OCI-LY7 (cell line): ENCODE data around the gene PPHLN1. TPM values are rescaled to one million over a fixed set of nuclear protein-coding genes. Genes with fewer than 3 reads are reported as not detected.

Experiments
- BruUV-seq: library from RNA; stranded (reverse); fragments of 400-500 nt; replicated peaks from 2 replicates; lab custom pipeline; 2021; lab: Mats Ljungman, UMichigan
- CTCF ChIA-PET: fragments of 300-600 bp; sonication (Branson Sonifier 250); formaldehyde crosslinking; loops from one replicate; lab custom pipeline; 2022; ENCODE audit warnings: antibody characterized with exemption; ENCODE audit not compliant: unreplicated experiment; lab: Charles Lee
- POLR2A ChIA-PET: fragments of 300-600 bp; sonication (Branson Sonifier 250); formaldehyde crosslinking; loops from one replicate; lab custom pipeline; 2022; ENCODE audit warnings: antibody characterized with exemption; lab: Charles Lee
- DNase-seq: peaks from one replicate; pipeline ENCODE4 v3.0.0-alpha.2; 2015; ENCODE audit warnings: low spot score
- H2AFZ ChIP-seq: fragments of 200-600 bp; sonication (generic), shearing (Covaris generic); 2 replicates; pipeline ENCODE4 v1.6.1; 2014; ENCODE audit warnings: mild to moderate bottlenecking, antibody characterized with exemption, low read length, moderate library complexity
- H3K27ac ChIP-seq: fragments of 200-600 bp; sonication (generic); 2 replicates; pipeline ENCODE4 v1.5.1; 2014; ENCODE audit warnings: mixed run types, low read depth, mild to moderate bottlenecking, moderate library complexity, low read length, inconsistent platforms; ENCODE audit not compliant: poor library complexity, severe bottlenecking
- H3K36me3 ChIP-seq: fragments of 200-600 bp; sonication (generic); 2 replicates; pipeline ENCODE4 v1.6.1; 2014; ENCODE audit warnings: mild to moderate bottlenecking, antibody characterized with exemption, low read length, moderate library complexity, mixed read lengths; ENCODE audit not compliant: insufficient read depth
- H3K4me1 ChIP-seq: fragments of 200-600 bp; sonication (generic); 2 replicates; pipeline ENCODE4 v1.5.1; 2014; ENCODE audit warnings: mild to moderate bottlenecking, low read length; ENCODE audit not compliant: insufficient read depth, poor library complexity, severe bottlenecking
- H3K4me2 ChIP-seq: fragments of 200-600 bp; sonication (generic); 2 replicates; pipeline ENCODE4 v1.6.1; 2014; ENCODE audit warnings: mild to moderate bottlenecking, low read length
- H3K4me3 ChIP-seq: fragments of 200-600 bp; sonication (generic); 2 replicates; pipeline ENCODE4 v1.5.1; 2014; ENCODE audit warnings: mild to moderate bottlenecking, low read depth, low read length; ENCODE audit not compliant: poor library complexity, severe bottlenecking
- H3K79me2 ChIP-seq: fragments of 200-600 bp; sonication (generic); 2 replicates; pipeline ENCODE4 v1.6.1; 2016; ENCODE audit warnings: low read depth, mild to moderate bottlenecking, low read length, moderate library complexity, mixed read lengths; ENCODE audit not compliant: insufficient read depth
- H3K9me2 ChIP-seq: fragments of 200-600 bp; sonication (generic); 2 replicates; pipeline ENCODE4 v1.6.1; 2016; ENCODE audit warnings: mild to moderate bottlenecking, low read length, mixed read lengths; ENCODE audit not compliant: insufficient read depth
- H3K9me3 ChIP-seq: fragments of 200-600 bp; sonication (generic); 2 replicates; pipeline ENCODE4 v1.6.1; 2014; ENCODE audit warnings: mild to moderate bottlenecking, mixed run types, low read length, mixed read lengths
- H4K20me1 ChIP-seq: fragments of 200-600 bp; sonication (generic); 2 replicates; pipeline ENCODE4 v1.6.1; 2014; ENCODE audit warnings: mild to moderate bottlenecking, antibody characterized with exemption, low read length, moderate library complexity, mixed read lengths; ENCODE audit not compliant: insufficient read depth
- EZH2phosphoT487 ChIP-seq: fragments of 200-600 bp; sonication (generic); IDR thresholded peaks from 2 replicates; pipeline ENCODE4 v1.6.1; 2018; ENCODE audit warnings: low read depth, borderline replicate concordance, mild to moderate bottlenecking, mixed run types, antibody characterized with exemption, low read length, moderate library complexity, mixed read lengths
- intact Hi-C: fragments of 100-400 bp; cut with micrococcal nuclease; formaldehyde crosslinking; loops from one replicate; pipeline ENCODE4 v1.10.0; 2022; ENCODE audit not compliant: unreplicated experiment
- total RNA-seq, 2 experiments: library from RNA; depleted of rRNA in 1 of 2; stranded (reverse); fragments of >200 nt in 1 of 2; shearing (Covaris generic) in 1 of 2; gene quantifications; 2 replicates each; pipeline ENCODE4 v1.2.3, GENCODE V29; 2014 to 2022
- TF ChIP-seq, protein P1 (sequence below): fragments of 200-600 bp; sonication (generic); conservative IDR thresholded peaks from 2 replicates; pipeline ENCODE4 v1.5.1; 2014; ENCODE audit warnings: mild to moderate bottlenecking, antibody characterized with exemption, low read length, moderate library complexity, mixed read lengths

The PPHLN1 gene
- total RNA-seq, 2 experiments from 2014 or later: 95.3 to 97.6 TPM

DNA sequence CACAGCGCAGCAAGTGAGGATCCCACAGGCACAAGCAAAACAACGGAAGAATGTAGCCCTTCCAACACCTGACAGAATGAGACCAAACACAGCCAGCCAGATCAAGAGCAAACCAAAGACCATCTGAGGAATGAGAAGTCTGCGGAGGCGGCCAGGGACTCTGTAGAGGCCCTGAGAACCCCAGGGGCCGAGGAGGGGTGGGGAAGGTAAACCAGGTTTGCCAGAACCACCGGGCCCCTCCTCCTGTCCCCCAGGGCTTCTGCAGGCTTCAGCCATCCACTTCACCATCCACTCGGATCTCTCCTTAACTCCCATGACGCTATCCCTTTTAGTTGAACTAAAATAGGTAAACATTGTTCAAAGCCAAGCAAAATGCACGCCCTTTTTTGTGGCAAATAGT is 37.4 kb upstream of the PPHLN1 start:
- no peaks in the 10 kb centered on the region for H3K9me3 ChIP-seq
- DNase-seq: no peak
- H3K27ac ChIP-seq: no peak overlapping the region
- intact Hi-C loops: no loop called here
- CTCF ChIA-PET: no interaction called here
- no TSS peak for BruUV-seq
- H3K4me2 ChIP-seq: no peak overlapping the region
- no peak overlapping the region for H2AFZ ChIP-seq
- H3K4me3 ChIP-seq: no peak overlapping the region
- no peaks in the 10 kb centered on the region for H3K9me2 ChIP-seq
- no peaks in the 10 kb centered on the region for H3K4me1 ChIP-seq
- H3K36me3 ChIP-seq: no peaks in the 10 kb centered on the region
- no peaks in the 10 kb centered on the region for H4K20me1 ChIP-seq
- TF ChIP-seq, protein P1, sequence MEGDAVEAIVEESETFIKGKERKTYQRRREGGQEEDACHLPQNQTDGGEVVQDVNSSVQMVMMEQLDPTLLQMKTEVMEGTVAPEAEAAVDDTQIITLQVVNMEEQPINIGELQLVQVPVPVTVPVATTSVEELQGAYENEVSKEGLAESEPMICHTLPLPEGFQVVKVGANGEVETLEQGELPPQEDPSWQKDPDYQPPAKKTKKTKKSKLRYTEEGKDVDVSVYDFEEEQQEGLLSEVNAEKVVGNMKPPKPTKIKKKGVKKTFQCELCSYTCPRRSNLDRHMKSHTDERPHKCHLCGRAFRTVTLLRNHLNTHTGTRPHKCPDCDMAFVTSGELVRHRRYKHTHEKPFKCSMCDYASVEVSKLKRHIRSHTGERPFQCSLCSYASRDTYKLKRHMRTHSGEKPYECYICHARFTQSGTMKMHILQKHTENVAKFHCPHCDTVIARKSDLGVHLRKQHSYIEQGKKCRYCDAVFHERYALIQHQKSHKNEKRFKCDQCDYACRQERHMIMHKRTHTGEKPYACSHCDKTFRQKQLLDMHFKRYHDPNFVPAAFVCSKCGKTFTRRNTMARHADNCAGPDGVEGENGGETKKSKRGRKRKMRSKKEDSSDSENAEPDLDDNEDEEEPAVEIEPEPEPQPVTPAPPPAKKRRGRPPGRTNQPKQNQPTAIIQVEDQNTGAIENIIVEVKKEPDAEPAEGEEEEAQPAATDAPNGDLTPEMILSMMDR: no peak
- no peak for TF ChIP-seq EZH2phosphoT487
- no peaks in the 10 kb centered on the region for H3K79me2 ChIP-seq
- POLR2A ChIA-PET: no interaction called here

DNA sequence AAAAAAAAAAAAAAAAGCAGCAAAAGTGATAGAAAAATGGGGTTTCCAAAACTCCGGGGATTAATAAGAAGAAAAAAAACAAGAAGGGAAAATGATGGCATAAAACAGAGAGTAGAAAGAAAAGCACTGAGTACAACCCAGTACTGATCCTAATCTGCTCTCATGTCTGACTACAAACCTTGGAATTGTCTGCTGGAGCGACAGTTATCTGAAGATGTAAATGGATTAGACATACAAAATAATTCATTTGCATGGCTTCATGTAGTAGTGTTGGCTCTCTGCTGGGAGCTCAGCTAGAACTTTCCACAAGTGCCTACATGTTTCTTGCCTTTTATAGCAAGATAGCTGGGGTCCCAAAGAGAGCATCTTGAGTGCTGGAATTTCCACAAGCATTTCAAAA is 34.3 kb upstream of the PPHLN1 start:
- CTCF ChIA-PET: no interaction called here
- Histone ChIP-seq H2AFZ (no peak overlapping the region), H3K4me3 (no peak overlapping the region), H3K36me3 (no peaks in the 10 kb centered on the region), H3K9me3 (peaks cover 4% of the 10 kb centered on the region), H3K4me1 (no peaks in the 10 kb centered on the region), H3K79me2 (no peaks in the 10 kb centered on the region), H3K9me2 (no peaks in the 10 kb centered on the region), H3K27ac (no peak overlapping the region), H4K20me1 (no peaks in the 10 kb centered on the region), H3K4me2 (no peak overlapping the region)
- no TSS peak for BruUV-seq
- TF ChIP-seq, protein P1: no peak
- TF ChIP-seq EZH2phosphoT487: no peak
- intact Hi-C loops: no loop called here
- POLR2A ChIA-PET: interaction anchor here (0.6 to 1.4 kb wide), 5 partner anchors 12 to 498 kb away, joined by 3 read pairs; no protein-coding TSS in a partner anchor
- DNase-seq: no peak

DNA sequence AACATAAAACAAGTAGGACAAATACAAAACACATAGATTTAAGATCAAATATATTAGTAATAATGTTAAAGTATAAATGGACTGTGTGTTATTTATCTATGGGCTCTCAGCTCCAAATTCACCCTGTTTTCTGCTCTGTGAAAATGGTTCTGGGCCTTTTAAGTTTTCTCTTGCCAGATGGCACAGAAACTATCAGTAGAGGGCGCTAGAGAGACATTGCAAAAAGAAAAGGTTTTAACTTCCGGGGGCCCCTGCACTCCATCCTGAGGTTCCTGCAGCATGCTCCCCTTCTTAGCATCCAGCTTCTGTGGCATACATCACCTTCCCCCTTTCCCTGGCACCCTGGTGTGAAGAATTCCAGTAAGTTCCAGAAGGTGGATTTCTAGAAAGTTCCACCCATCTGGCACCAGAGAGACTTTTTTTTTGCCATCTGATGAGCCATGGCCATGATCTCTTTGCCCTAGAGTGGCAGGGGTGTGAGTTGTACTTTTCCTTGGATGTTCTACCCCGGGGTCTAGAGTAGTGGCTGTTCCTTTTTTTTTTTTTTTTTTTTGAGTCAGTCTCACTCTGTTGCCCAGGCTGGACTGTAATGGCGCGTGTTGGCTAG is 29.4 kb upstream of the PPHLN1 start:
- Histone ChIP-seq H3K9me3 (peaks cover 6% of the 10 kb centered on the region), H3K27ac (no peak overlapping the region), H3K9me2 (no peaks in the 10 kb centered on the region), H2AFZ (no peak overlapping the region), H3K79me2 (no peaks in the 10 kb centered on the region), H3K4me3 (no peak overlapping the region), H3K4me1 (peaks cover 10% of the 10 kb centered on the region), H3K36me3 (no peaks in the 10 kb centered on the region), H3K4me2 (no peak overlapping the region), H4K20me1 (no peaks in the 10 kb centered on the region)
- TF ChIP-seq, protein P1: peak; percentile 82
- TF ChIP-seq EZH2phosphoT487: no peak
- ChIA-PET POLR2A (interaction anchor here (0.6 to 0.7 kb wide), 2 partner anchors 58 to 385 kb away, joined by 4 to 7 read pairs; no protein-coding TSS in a partner anchor), CTCF (no interaction called here)
- intact Hi-C loops: no loop called here
- BruUV-seq: no TSS peak
- peak; percentile 61 for DNase-seq
